ENCODE measurements around the gene UTF1.

GRCh38 chr10:133260895-133261725 is 31.1 kb downstream of the UTF1 start:
- TF ChIP-seq GATA2 (IDR thresholded peaks at IDR 0.05; ENCODE audit: low read depth, low read length), result no peak
- no peak for TF ChIP-seq GATA3 (IDR thresholded peaks at IDR 0.05; ENCODE audit: low read depth, low read length)

All from SH-SY5Y (cell line).